ENCODE measurements around the gene DIAPH2.

The DIAPH2 gene

DNA sequence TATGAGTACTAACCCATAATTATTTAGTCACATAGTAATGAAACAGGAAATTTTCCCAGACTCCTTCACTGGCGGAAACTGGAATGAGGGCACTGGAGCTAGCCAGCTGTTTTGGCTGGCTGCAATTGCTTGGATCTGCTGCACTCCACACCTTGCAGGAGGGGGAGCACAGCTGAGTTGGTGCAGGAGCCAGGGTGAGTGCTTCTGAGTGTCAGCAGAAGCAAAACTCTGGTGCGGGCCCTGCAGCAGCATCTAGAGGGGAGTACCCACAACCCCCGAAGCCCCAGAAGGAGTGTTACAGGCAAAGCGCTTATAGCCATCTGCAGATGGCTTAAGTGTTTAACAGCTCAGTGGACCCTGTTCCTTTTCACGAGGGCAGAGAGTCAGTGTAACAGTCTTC lies 295.1 kb downstream of the DIAPH2 start:
- DNase-seq = no peak

DNA sequence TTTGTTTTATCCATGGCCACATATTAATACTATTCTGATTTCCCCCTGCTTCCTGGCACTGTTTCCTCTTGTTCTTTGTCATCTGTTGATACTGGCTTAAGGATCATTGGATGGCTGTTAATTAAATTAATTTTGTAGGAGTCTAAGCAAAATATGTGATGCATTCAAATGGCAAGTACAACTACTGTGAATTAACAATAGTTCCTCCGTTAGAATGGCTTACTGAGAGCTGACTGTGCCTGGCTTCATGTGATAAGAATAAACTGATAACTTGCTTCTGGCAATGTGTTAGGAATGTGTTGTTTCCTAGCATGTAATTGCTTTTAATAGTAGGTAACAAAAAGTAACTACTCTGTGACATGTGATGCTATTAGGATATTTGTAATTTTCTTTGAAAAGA lies 297.5 kb downstream of the DIAPH2 start:
- DNase-seq = no peak

DNA sequence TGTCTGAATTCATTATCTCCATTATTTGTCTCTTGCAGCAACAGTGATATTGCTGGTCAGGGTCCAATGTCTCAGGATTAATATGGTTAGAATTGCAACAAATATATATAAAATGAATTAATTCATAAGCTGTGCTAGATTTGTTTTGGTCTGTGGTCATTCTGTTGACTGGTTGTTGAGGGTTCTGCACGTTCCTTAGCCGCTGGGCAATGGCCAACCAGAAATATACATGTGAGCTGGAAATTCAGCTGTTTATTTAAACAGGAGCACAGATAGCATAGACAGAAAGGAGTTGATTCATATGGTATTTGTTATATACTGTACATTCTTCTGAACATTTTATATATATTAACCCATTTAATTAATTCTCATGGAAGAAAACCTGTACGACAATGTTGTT lies 299.9 kb downstream of the DIAPH2 start:
- no peak for DNase-seq

DNA sequence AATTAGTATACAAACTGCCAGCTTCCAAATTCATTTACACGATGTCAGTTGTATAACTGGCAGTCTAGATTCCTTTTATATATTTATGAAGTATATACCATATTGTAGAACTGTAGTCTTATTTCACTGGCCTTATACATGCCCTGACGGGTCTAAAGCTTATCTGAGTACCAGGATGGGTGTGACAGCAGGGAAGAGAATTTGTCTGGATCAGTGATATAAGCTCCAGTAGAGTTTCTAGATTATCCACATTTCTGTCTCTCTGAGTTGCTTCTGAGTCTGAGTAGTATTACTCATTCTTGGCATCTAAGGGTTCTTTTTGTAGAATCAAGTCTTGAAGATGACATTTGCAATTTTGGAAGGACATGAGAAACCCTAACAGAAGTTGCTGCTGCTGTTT lies 300.4 kb downstream of the DIAPH2 start:
- DNase-seq = no peak

DNA sequence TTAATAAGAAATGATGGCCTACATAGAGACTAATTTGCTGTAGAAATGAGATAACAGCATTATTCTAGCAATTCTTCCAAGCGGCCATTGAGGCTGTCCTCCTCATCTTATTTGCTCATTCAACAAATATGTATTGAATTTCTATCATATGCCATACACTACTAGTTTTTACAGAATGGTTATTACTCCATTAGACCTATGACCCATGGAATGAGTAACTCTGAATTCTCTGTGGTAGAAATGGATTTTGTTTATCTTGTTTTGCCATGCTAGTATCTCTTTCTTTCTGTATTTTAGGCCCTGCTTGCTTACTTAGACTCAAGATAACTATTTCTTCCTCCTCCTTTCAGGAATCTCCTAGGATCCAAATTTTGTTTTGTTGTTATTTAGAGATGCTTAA lies 302.6 kb downstream of the DIAPH2 start:
- no peak for DNase-seq

DNA sequence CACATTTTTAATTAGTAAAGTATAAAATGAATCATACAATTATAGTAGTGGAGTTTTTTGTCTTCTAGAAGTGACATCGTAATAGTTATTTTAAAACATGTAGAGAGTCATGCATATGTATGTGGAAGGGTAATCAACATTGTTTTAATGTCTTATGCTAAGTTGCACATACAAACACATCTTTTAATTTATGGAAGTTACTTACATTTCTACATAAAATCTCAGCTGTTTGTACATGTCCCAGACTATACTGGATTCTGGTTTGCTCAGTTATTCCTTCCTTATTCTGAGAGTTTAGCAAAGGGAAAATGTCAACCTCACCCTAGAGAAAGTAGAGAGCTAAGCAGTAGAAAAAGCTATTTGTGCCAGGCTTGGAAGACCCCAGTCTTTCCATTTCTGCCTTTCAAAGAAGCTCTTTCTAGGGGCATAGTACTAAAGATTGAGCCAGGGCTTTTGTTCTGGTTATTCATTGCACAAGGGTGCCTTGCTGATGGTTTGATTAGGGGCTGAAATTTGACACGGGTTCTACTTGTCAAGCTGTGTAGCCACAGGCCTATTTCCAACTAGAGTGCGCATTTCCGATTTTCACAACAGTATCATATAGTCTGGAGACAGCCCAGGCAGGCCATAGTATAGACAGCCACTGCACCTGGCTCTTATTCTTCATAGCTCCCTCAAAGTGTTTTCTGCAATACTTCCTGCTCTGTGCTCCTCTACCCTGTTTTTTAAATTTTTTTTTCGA lies 305.4 kb downstream of the DIAPH2 start:
- no peak for DNase-seq

DNA sequence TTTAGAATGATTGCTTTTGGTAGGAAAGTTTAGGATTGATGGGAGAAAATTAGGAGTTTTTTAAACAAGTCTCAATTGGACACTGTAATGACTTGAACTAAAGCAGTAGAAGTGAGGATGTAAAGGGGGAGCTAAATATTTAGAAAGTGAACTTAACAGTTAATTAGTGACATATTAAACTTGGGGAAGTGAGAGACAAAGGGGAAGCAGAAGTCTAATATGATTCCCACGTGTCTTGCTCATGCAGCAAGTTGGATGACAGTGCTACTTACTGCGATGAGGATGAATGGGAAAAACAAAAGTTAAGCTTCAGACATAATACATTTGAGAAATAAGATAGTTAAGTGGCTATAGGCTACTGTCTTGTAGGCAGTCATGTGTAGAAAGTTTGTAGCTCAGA lies 309.5 kb downstream of the DIAPH2 start:
- DNase-seq = no peak

DNA sequence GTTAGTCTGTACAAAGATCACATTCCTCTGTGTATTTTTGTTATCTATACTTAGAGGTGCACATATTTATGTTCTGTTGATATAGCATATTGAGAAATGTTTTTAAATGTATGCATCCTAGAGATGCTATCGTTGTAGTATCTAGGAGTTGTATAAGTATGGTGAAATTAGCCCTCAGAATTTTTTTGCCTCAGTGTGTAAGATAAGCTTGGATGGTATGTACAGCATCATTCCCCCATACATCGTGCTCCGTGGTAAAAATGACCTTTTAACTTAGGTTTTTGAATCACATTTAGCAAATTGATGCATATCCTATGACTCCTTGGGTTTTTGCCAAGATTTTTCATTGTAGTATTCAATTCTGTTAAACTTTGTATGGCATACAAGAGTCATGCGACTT lies 312.6 kb downstream of the DIAPH2 start:
- DNase-seq = no peak

DNA sequence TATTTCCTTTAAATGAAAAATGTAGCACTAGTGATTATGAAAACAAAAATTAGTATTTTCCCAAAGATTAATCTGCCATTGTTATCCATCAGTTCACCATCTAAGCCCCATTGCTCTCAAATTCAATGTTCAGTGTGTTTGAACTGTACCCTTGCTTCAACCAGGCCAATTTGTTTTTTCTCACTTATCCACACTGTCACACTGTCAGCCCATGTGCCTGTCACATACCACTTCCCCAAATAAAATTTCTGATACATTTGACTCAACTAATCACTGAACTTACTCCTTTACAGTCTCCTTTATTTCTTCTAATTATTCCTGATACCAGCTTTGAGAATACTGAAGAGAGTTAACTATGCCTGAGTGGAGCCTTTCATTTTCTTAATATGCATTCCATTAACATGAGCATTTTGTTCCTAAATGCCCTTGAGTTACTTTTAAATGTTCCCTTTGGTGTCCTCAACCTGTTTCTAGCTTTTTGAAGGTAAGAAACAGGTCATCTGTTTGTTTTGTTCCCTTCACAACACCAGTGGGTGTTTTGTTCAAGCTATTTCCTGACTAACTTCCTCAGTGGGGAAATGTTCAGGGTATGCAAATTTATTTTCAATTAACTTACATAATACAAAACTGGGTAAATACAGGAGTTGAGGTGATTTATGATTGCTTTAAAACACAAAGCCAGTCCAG lies 316.2 kb downstream of the DIAPH2 start:
- DNase-seq = no peak

DNA sequence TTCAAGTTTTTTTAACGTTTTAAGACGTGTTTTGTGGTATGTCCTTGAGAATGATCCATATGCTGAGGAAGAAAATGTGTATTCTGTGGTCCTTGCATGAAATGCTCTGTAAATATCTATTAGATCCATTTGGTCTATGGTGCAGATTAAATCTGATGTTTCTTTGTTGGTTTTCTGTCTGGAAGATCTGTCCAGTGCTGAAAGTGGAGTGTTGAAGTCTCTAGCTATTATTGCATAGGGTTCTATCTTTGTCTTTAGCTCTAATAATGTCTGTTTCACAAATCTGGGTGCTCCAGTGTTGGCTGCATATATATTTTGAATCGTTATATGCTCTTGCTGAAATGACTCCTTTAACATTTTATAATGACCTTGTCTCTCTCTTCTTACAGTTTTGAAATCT lies 321.5 kb downstream of the DIAPH2 start:
- DNase-seq = no peak

DNA sequence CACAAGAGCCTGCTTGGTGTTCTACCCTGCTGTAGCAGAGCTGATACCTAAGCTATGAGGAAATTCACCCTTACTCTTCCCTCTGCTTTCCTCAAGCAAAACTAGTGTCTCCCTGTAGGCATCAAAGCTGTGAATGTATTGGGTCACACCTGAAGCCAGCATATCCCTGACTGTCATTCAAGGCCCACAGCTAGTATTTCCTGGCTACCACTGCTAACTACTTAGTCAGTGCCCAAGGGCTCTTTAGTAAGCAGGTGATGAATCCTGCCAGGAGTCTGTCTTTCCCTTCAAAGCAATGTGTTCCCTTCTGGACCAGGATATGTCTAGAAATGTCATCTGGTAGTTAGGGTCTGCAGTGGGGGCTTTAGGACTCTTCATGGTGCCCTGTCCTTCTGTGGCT lies 324.7 kb downstream of the DIAPH2 start:
- no peak for DNase-seq

DNA sequence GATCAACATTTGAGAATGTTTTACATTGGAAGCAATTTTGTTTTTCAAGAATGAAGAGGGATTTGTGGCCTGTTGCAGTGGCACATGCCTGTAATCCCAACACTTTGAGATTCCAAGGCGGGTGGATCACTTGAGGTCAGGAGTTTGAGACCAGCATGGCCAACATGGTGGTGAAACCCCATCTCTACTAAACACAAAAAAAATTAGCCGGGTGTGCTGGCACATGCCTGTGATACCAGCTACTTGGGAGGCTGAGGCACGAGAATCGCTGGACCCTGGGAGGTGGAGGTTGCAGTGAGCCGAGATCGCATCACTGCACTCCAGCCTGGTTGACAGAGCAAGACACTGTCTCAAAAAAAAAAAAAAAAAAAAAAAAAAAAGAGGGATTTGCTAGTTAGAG lies 326.9 kb downstream of the DIAPH2 start:
- no peak for DNase-seq

DNA sequence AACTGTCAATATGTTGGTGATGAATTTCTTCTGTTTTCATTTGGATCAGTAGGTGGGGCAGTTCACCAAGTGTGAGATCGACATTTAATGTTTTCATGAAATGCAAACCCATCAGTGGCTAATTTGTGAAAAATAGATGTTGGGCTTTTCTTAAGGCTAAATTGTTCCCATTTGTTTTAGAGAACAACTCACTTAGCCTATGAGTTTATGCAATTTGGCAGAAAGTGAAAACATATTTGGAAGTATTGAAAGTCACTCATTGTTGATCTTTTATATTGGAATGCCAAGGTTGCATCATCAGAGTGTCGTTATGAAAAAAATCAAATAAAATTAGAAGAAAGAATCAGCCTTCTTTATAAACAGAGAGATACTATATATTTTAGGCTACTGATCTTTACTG lies 331.5 kb downstream of the DIAPH2 start:
- DNase-seq = no peak

DNA sequence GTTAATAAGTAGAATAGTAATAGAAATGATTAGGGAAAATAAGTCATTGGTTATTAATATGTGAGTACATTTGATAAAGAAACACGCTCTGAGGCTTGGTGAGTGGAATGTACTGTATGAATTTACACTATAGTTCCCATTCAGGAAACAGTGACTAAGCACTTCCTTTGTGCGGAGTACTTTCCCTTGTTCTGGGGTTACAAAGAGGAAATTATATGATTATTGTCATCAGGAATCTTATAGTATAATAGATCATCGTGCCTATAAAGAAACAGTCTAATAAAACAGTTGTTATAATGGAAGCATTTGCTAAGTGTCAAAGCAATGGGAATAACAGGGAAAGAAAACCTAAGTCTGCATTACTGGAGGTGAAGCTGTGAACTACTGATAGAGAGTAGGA lies 337.0 kb downstream of the DIAPH2 start:
- no peak for DNase-seq

DNA sequence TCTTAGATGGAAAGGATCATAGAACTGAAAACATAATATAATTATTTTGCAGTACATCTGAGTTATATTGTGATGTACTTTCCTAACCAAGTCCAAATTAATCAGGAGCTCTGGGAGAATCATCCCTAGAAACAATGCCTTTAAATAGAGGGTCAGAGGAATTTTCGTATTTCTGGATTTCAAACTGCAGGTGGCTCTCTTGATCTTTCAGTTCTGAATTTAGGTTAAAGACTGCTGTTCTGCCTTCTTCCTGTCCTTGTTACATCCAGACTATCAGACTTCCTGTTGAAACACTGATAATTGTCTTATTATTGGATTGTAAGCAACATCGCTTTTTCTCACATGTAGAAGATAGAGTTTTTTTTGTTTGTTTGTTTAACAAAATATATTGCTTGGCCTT lies 341.8 kb downstream of the DIAPH2 start:
- no peak for DNase-seq

DNA sequence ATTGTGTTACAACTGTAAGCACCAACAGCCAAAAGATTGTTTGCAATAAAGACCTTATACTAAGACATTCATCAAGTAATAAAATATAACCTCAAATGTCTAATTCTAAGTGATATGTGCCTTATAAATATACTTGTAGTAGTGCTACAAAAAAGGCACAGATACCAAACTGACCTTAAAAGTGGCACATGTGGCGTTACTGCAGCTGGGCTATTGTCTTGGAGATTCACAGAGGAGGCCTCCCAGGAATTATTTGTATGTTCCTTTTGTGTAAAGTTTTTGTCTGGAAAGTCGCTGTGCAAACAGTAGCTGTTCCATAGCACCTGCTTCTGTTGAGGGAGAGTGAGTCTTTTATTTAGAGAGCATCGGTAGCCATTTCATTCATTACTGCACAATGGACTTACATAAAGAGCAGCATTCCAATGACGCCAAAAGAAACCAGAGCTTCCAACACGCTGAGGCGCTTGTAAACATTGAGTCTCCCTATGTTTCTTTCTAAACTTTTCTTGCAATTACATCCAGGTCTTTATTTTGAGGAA lies 342.8 kb downstream of the DIAPH2 start:
- DNase-seq = no peak

DNA sequence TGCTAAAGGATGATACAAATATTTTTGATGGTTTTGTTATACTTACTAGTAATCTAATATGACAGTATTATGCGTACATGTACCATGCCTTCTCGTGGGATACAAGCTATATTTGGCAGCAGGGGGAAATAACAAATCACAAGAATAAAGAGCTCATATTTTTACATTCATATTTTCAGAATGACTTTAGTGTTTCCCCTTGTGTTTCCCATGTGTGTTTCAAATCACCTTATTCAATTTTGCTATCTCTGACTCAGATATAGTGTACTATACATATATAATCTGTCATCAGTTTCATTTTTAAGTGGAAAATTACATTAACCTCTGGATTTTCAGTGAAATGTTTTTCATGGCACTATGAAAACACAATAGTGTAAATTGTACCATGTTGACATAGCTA lies 345.8 kb downstream of the DIAPH2 start:
- DNase-seq = no peak

DNA sequence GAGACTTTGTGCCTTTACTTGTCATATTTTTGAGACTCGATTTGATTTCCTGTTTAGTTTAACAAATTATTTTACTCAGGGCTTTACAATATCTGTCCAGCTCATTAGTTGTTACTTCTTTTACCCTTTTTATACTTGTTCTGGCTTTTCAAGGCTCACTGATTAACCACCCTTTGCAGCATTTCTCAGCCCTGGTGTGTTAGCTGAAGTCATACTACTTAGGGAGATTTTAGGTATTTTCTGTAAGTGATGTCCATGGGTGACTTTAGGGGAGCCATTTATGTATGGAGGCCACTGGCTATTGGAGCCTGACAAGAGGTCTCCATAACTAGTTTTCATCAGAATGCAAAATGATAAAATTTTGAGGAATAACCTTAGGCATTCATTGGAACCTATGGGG lies 346.3 kb downstream of the DIAPH2 start:
- no peak for DNase-seq

DNA sequence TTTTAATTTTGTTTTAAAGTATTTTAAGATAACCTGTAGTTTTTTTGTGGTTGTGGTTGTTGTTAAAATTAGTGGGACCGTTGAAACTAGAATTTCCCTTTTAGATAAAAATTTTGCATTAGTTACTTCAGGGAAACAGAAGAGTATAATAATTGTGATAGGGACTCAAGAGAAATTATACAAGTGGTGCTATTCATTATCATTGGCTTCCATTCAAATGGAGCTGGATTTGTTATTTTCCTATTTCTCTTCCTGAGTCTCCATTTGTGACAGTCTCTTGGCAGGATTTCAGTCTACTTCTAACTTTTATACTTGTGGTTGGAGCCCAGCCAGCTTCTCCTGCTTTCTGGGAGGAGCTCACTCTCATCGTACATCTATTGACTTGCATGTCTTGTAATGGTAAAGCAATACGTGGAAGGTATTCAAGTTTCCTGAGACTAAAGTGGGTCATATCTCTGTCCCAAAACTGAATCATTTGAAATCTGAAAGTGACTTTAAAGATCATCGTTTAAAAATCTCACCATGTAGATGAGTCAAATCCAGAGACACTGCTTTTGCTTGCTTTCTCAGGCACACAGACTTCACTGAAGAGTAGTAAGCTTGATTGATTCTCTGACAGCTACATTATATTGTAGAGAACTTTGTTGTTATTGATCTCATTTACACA lies 354.9 kb downstream of the DIAPH2 start:
- DNase-seq = no peak

DNA sequence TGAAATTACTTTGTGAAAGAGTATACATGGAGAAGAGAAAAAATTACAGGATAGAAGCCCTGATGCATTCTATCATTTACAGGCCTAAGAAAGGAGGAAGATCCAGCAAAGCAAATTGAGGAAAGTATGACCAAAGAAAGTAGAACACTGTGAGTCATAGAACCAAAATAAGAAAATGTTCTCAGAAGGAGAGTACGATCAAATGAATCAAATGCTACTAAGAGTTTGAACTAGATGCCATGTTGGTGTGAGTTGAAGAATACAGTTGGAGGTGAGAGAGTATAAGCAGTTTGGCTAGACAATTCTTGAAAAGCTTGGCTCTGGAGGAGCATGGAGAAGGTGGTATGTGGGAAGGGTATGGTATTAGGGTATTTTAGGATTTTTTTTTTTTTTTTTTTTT lies 360.8 kb downstream of the DIAPH2 start:
- no peak for DNase-seq

DNA sequence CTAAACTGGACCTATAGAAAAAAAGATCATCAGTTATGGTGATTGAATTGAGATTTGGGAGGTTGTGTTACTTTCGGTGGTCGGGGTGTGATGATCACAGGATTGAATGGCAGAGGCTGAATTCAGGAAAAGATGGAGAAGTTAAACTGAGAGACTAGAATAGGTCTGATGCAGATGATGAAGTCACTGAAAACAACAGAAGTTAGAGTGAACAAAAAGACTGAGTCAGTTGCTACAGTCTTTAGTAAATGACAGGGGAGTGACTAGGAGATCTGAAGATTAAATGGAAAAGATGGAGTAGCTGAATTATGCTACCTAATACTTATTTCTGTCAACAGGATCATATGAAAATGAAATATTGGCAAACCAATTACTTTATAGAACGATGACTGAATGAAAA lies 362.2 kb downstream of the DIAPH2 start:
- no peak for DNase-seq

DNA sequence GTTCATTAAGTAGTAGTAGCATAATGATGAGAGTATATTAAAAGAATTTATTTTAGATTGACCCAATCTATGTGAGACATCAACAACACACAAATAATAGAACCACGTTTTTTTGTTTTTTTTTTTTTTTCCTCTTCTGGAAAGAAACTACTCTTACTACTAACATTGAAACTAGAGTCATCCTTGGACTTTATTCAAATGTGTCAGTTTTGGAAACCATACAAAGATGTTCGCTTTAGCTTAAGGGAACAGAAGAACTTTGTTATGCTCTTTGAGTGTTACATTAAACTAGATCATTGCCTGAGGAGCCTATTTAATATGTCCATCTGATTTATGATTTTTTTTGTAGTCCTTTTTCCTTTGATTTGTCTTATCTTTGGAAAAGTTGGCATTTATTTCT lies 365.8 kb downstream of the DIAPH2 start:
- no peak for DNase-seq

DNA sequence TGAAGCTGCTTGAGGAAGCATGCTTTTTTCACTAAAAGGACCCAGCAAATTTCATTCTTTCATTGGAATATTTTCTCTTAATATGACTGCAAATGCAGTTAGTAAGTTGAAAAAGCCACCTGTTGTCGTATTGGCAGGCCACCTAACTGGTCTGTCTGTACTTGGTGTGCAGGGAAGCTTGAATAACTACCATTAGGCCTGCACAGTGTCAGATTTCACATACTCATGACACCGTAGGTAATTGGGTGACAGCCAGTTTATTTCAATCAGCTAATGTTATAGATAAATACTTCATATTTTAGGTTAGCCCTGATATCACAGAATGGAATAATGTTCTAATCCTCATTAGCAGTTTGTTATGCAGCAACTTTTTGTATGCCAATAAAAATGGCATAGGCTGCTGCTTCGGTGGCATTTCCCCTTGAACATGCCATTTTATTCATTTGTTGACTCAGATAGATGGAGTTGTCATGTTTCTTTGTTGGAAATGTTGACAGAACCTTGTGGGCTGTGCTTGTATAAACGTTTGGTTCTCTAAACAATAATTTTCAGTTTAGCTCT lies 372.8 kb downstream of the DIAPH2 start:
- no peak for DNase-seq

DNA sequence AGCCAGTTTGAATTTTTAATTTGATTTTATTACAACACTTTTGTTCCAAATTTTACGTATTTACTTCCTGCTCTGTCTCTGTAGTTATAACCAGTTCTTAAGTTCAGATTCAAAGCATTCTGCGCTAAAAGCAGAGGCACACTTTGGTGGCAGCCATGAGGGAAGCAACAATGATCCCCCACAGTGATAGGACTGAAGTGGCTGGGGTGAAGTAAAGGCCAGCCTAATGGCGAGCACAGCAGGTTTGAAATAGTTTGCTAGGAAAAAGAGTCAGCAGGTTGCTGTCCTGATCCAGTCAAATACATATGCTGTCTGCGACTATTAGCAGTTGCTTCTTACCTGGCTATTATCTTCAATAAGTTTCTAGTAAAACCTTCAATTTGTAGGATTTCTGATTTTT lies 375.4 kb downstream of the DIAPH2 start:
- no peak for DNase-seq
